ENCODE measurements around the gene TNFRSF18.

Gene TNFRSF18

DNA sequence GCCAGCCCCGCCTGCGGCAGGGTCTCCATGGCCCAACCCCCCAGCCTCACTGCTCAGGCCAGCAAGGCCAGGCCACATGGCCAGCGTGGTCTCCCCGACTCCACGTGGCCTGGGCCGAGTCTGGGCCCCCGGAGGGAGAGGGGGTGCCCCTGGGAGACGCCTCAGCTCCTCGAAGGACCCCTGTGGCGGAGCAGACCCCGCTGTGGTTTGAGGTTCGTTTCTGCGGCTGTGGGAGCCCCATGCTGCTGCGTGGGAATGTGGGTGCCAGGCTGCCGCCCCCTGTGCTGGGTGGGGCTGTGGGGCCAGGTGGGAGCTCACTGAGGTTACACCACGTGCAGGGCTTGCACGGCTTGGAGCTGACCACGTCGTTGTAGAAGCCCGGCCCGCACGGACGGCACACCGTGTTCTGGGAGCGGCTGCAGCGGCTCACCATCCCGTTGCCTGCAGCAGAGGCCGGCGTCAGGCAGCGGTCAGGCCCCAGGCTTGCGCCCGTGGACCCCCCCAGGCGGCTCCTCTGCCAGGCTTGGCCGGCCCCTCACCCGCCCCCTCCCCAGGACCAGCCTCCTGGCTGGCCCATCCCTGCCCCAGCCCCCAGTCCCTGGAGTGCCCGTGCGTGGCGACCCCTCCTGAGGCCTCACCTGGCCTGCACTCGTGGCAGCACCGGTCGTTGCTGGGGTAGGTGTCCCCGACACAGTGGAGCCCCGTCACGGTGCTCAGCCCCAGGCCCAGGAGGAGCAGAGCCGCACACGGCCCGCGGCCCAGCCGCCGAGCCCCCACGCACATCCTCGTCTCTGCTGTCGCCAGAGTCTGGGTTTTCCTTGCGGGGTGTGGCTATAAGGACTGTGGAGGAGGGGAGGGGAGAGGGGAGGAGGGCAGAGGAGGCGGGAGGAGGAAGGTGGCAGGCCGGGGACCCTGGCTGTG, 7.2 kb upstream of the TNFRSF18 start, which contains the start of gene TNFRSF4:
Gene TNFRSF4, minus strand, starts transcription at position 809 of the 921 bp plus-strand sequence. Its CDS starts 26 bp downstream, at position 783.
- DNase-seq (ENCODE audit: extremely low spot score), result no peak
- CTCF ChIA-PET, result interaction anchor here (0.9 to 1.4 kb wide), 2 partner anchors 16 to 150 kb away, joined by 3 to 5 read pairs; no protein-coding TSS in a partner anchor
- POLR2A ChIA-PET, result interaction anchor here (0.5 kb wide), 1 partner anchor 28 kb away, joined by 6 read pairs; no protein-coding TSS in a partner anchor
- TF ChIP-seq, protein P1, sequence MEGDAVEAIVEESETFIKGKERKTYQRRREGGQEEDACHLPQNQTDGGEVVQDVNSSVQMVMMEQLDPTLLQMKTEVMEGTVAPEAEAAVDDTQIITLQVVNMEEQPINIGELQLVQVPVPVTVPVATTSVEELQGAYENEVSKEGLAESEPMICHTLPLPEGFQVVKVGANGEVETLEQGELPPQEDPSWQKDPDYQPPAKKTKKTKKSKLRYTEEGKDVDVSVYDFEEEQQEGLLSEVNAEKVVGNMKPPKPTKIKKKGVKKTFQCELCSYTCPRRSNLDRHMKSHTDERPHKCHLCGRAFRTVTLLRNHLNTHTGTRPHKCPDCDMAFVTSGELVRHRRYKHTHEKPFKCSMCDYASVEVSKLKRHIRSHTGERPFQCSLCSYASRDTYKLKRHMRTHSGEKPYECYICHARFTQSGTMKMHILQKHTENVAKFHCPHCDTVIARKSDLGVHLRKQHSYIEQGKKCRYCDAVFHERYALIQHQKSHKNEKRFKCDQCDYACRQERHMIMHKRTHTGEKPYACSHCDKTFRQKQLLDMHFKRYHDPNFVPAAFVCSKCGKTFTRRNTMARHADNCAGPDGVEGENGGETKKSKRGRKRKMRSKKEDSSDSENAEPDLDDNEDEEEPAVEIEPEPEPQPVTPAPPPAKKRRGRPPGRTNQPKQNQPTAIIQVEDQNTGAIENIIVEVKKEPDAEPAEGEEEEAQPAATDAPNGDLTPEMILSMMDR (IDR thresholded peaks at IDR 0.05; ENCODE audit: control extremely low read depth, extremely low read depth, low read depth, missing control alignments), result no peak

DNA sequence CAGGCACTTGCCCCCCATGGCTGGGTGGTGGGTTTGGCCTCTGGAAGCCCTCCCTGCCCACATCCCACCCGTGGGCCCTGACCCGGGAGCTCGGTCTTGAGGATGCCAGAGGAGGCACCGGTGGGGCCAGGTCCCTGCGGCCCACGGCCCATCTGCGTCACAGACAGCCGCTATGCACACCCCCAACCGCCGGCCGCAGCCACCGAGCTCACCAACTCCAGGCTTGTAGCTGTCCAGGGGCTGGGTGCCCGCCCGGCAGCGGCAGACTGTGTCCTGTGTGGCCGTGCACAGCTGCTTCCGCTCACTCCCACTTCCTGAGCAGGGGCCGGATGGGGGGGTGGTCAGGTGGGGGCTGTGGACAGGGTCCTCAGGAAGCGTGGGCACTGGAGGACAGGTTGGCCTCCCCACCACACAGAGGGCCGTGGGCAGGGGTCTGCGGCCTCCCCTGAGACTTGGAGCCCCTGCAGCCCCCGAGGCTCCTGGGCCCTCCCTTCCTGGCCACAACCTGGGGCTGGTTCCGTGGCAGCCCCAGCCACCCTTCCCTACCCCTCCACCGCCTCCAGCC, 6.5 kb upstream of the TNFRSF18 start:
- ChIA-PET CTCF (interaction anchor here (0.9 to 1.4 kb wide), 2 partner anchors 17 to 149 kb away, joined by 3 to 5 read pairs; no protein-coding TSS in a partner anchor), POLR2A (no interaction called here)
- TF ChIP-seq, protein P1 (IDR thresholded peaks at IDR 0.05; ENCODE audit: control extremely low read depth, extremely low read depth, low read depth, missing control alignments), result no peak
- DNase-seq (ENCODE audit: extremely low spot score), result peak; percentile 70

DNA sequence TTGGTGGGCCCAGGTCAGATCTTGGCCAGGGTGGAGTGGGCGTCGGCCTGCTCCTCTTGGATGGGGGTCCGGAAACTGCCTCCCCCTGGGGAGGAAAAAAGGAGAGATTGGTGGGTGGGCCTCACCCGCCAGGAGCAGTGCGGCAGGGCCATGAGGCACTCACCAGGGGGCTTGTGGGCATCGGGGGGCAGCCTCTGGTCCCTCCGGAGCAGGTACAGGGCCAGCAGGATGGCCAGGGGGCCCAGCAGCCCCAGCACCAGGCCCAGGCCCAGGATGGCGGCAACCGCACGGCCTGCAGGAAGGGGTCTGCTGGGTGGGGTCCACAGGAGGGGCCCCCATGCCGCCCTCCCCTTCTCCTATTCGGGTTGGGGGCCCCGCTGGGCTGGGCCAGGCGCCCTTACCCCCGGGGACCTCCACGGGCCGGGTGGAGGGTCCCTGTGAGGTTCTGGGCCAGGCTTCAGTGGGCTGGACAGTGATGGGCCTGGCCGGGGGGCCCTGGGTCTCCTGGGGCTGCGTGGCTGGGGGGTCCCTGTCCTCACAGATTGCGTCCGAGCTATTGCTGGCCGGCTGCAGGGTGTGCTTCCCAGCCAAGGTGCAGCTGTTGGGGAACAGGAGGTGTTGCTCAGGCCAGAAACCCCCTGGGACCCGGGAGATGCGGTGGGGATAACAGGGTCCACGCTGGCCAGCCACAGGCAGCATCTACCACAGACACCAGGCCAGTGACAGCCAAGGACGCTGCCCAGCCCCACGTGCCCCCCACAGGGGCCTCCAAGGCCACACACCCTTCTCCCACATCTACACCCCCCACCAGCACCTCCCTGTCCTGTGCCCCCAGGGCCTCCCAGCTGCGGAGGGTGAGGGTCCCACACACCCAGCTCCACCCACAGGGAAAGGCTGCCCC, 5.4 kb upstream of the TNFRSF18 start:
- DNase-seq (ENCODE audit: extremely low spot score), result no peak
- POLR2A ChIA-PET, result no interaction called here
- TF ChIP-seq, protein P1 (IDR thresholded peaks at IDR 0.05; ENCODE audit: control extremely low read depth, extremely low read depth, low read depth, missing control alignments), result no peak
- CTCF ChIA-PET, result interaction anchor here (1.4 kb wide), 1 partner anchor 148 kb away, joined by 5 read pairs; no protein-coding TSS in a partner anchor

DNA sequence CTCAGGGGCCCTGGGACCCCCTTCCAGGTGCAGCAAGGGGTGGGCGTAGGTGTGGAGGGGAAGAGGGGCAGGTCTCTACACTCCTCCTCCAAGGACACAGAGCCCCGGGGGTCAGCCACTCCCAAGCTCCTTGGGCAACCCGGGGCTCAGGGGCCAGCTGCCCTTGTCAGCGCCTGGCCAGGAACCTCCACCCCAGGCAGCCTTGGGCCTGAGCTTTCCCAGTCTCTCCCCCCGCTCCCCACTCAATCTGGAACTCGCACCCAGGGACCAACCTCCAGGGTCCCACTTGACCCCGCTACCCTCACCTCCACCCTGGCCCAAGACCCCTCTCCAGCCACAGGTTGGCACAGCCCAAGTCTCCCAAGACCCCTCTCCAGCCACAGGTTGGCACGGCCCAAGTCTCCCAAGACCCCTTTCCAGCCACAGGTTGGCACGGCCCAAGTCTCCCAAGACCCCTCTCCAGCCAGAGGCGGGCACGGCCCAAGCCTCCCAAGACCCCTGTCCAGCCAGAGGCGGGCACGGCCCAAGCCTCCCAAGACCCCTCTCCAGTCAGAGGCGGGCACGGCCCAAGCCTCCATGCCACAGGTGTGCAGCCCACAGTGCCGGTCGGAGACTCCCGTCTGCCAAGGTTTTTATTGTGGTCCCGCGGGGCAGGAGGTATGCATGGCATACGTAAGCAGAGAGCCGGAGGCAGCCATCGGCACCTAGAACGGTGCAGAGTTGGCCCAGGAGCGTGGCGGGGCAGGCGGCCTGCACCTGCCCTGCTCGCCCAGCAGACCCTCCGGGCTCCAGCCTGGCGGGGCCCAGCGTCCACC, 4.5 kb upstream of the TNFRSF18 start:
- ChIA-PET CTCF (interaction anchor here (1.5 to 4.7 kb wide), 3 partner anchors 23 to 89 kb away, joined by 3 to 21 read pairs (median 4); no protein-coding TSS in a partner anchor), POLR2A (no interaction called here)
- TF ChIP-seq, protein P1 (IDR thresholded peaks at IDR 0.05; ENCODE audit: control extremely low read depth, extremely low read depth, low read depth, missing control alignments), result no peak
- DNase-seq (ENCODE audit: extremely low spot score), result no peak

DNA sequence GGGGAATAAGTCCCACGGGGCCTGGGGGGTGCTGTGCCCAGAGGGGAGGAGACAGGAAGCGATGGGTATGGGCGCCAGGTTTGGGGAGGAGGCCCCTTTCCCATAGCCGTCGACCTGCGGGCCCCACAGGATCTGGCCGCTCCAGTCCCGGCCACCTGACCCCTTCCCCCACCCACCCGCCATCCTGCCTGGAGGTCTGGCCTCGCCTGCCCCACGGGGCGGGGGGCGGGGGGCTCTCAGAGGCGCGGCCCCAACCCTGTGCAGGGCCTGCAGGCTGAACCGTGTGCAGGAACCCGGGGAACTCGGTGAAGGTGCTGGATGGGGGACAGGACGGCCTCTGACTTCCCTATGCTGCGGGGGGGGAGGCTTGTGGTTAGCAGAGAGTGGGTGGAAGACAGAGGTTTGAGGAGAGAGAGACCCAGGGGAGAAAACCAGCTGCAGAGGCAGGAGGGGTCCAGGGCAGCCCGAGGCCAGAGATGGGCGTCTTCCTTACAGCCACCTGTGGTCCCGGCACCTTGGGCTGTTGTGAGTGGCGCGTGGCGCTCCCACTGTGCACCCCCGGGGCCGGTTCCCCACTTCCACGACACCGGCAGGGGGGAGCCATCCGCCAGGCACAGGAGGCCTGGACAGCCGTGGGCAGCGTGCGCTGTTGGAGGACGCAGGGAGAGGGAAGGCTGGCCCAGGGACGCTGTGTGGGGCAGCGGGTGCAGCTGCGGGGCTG, 2.5 kb upstream of the TNFRSF18 start:
- DNase-seq (ENCODE audit: extremely low spot score), result peak; percentile 68
- POLR2A ChIA-PET, result interaction anchor here (0.6 kb wide), 1 partner anchor 42 kb away, joined by 3 read pairs; no protein-coding TSS in a partner anchor
- CTCF ChIA-PET, result interaction anchor here (1.4 to 4.7 kb wide), 4 partner anchors 14 to 87 kb away, joined by 3 to 21 read pairs (median 4); no protein-coding TSS in a partner anchor
- TF ChIP-seq, protein P1 (IDR thresholded peaks at IDR 0.05; ENCODE audit: control extremely low read depth, extremely low read depth, low read depth, missing control alignments), result no peak
